Panc1 (cell line): Measurements from ENCODE around the gene ST3GAL6. TPM values are rescaled to one million over a fixed set of nuclear protein-coding genes. Genes with fewer than 3 reads are reported as not detected.
"Not testable (repeated sequence)": the region's sequence is repeated elsewhere in the genome, so short reads cannot be mapped to it uniquely, and the experiment has no call there.

Source experiments
- ATAC-seq: fragments of 200-7000 bp; cut with Tn5 transposase; 2 replicates; pipeline ENCODE4 v1.9.1; 2020; ENCODE audit warnings: mild to moderate bottlenecking, moderate library complexity
- BruUV-seq: library from RNA; stranded (reverse); fragments of 400-500 nt; replicated peaks from 2 replicates; lab custom pipeline; 2021; lab: Mats Ljungman, UMichigan
- CTCF ChIA-PET: fragments of 300-600 bp; sonication (Branson Sonifier 250); formaldehyde crosslinking; loops from one replicate; lab custom pipeline; 2022; ENCODE audit warnings: antibody characterized with exemption; lab: Charles Lee
- POLR2A ChIA-PET: fragments of 300-600 bp; sonication (Branson Sonifier 250); formaldehyde crosslinking; loops from one replicate; lab custom pipeline; 2022; ENCODE audit warnings: antibody characterized with exemption; lab: Charles Lee
- DNase-seq: peaks from one replicate; pipeline ENCODE4 v3.0.0-alpha.2; 2010; ENCODE audit warnings: low read depth, low spot score
- H3K27ac ChIP-seq: 2 replicates; pipeline ENCODE4 v1.5.1; 2011; ENCODE audit warnings: mild to moderate bottlenecking, low read length, inconsistent platforms
- H3K27me3 ChIP-seq: fragments of 200-500 bp; sonication (Bioruptor generic); 2 replicates; pipeline ENCODE4 v1.6.0; 2014; ENCODE audit warnings: low read length, inconsistent platforms; ENCODE audit not compliant: control insufficient read depth, insufficient read depth
- H3K36me3 ChIP-seq: fragments of 200-500 bp; sonication (Bioruptor generic); 2 replicates; pipeline ENCODE4 v1.5.1; 2014; ENCODE audit warnings: inconsistent platforms, mild to moderate bottlenecking, low read length, moderate library complexity; ENCODE audit not compliant: control insufficient read depth, insufficient read depth
- H3K4me1 ChIP-seq: 2 replicates; pipeline ENCODE4 v1.5.1; 2011; ENCODE audit warnings: inconsistent platforms, mild to moderate bottlenecking, low read length, moderate library complexity; ENCODE audit not compliant: control insufficient read depth, insufficient read depth
- H3K4me3 ChIP-seq, 2 experiments: 2 replicates each; pipeline ENCODE4 v1.5.1; 2011 to 2012; ENCODE audit warnings: low read depth in 2 of 2, low read length in 2 of 2, mild to moderate bottlenecking in 2 of 2, inconsistent platforms in 1 of 2, moderate library complexity in 1 of 2
- H3K9me3 ChIP-seq: fragments of 200-500 bp; sonication (Bioruptor generic); 2 replicates; pipeline ENCODE4 v1.5.1; 2014; ENCODE audit warnings: low read depth, mild to moderate bottlenecking, inconsistent platforms, low read length, moderate library complexity; ENCODE audit not compliant: control insufficient read depth, insufficient read depth
- CTCF ChIP-seq: fragments of 450-650 bp; IDR thresholded peaks from 2 replicates; pipeline ENCODE4 v1.5.1; 2017; ENCODE audit warnings: mild to moderate bottlenecking
- POLR2AphosphoS5 ChIP-seq: IDR thresholded peaks from 2 replicates; pipeline ENCODE4 v1.6.1; 2012; ENCODE audit warnings: mild to moderate bottlenecking, low read depth, low read length, moderate library complexity
- SIN3A ChIP-seq: IDR thresholded peaks from 2 replicates; pipeline ENCODE4 v1.6.1; 2012; ENCODE audit warnings: low read depth, mild to moderate bottlenecking, low read length, moderate library complexity, borderline replicate concordance; ENCODE audit not compliant: insufficient read depth
- TCF7L2 ChIP-seq: IDR thresholded peaks from 2 replicates; pipeline ENCODE4 v1.6.1; 2011; ENCODE audit warnings: mild to moderate bottlenecking, low read depth, low read length, inconsistent platforms
- in situ Hi-C: cut with HindIII; loops from 2 replicates; pipeline ENCODE4 v1.10.0; 2016; ENCODE audit warnings: low sequenced_read_pairs, low pct_unique_long_range_greater_than_20kb
- intact Hi-C: fragments of 100-400 bp; cut with micrococcal nuclease; formaldehyde crosslinking; loops from one replicate; pipeline ENCODE4 v1.10.0; 2022; ENCODE audit not compliant: unreplicated experiment
- total RNA-seq: library from RNA; stranded (reverse); gene quantifications from one replicate; pipeline ENCODE4 v1.2.1, GENCODE V29; 2021; ENCODE audit not compliant: unreplicated experiment
- TF ChIP-seq, protein P1 (sequence below), 2 experiments: IDR thresholded peaks; 2 replicates each; pipeline ENCODE4 v1.6.1; 2011 to 2012; ENCODE audit warnings: low read depth in 2 of 2, control low read depth in 1 of 2, low read length in 1 of 2, mild to moderate bottlenecking in 1 of 2, moderate library complexity in 1 of 2; ENCODE audit not compliant: insufficient read depth in 1 of 2

Gene ST3GAL6
- total RNA-seq, 1 experiment from 2014 or later: 0.15 TPM

- ChIA-PET CTCF (interaction anchor here (0.7 kb wide), 1 partner anchor 57 kb away, joined by 3 read pairs; no protein-coding TSS in a partner anchor), POLR2A (no interaction called here)
- Histone ChIP-seq H3K27ac (no peak overlapping the region), H3K9me3 (no peaks in the 10 kb centered on the region), H3K36me3 (no peaks in the 10 kb centered on the region), H3K4me1 (no peaks in the 10 kb centered on the region), H3K27me3 (no peaks in the 10 kb centered on the region), H3K4me3 (no peak overlapping the region)
- in situ Hi-C loops (no loop called here), intact Hi-C loops (no loop called here)
- no TSS peak for BruUV-seq
- TF ChIP-seq TCF7L2: peak; percentile 40; the same call in 1 of the 2 replicates
- no peak for TF ChIP-seq SIN3A
- ATAC-seq: no peak
- no peak for DNase-seq
These were observed 64.2 kb downstream of the ST3GAL6 start for GRCh38 chr3:98827221-98827920.

GRCh38 chr3:98829246-98829832, 66.2 kb downstream of the ST3GAL6 start:
- ChIA-PET POLR2A (no interaction called here), CTCF (no interaction called here)
- ATAC-seq (no peak), DNase-seq (no peak)
- Histone ChIP-seq H3K27ac (no peak overlapping the region), H3K9me3 (no peaks in the 10 kb centered on the region), H3K4me1 (no peaks in the 10 kb centered on the region), H3K27me3 (no peaks in the 10 kb centered on the region), H3K36me3 (no peaks in the 10 kb centered on the region), H3K4me3 (no peak overlapping the region)
- in situ Hi-C loops (no loop called here), intact Hi-C loops (no loop called here)
- no TSS peak for BruUV-seq
- TF ChIP-seq POLR2AphosphoS5 (no peak), CTCF (no peak), TCF7L2 (no peak), SIN3A (no peak)
- TF ChIP-seq, protein P1, sequence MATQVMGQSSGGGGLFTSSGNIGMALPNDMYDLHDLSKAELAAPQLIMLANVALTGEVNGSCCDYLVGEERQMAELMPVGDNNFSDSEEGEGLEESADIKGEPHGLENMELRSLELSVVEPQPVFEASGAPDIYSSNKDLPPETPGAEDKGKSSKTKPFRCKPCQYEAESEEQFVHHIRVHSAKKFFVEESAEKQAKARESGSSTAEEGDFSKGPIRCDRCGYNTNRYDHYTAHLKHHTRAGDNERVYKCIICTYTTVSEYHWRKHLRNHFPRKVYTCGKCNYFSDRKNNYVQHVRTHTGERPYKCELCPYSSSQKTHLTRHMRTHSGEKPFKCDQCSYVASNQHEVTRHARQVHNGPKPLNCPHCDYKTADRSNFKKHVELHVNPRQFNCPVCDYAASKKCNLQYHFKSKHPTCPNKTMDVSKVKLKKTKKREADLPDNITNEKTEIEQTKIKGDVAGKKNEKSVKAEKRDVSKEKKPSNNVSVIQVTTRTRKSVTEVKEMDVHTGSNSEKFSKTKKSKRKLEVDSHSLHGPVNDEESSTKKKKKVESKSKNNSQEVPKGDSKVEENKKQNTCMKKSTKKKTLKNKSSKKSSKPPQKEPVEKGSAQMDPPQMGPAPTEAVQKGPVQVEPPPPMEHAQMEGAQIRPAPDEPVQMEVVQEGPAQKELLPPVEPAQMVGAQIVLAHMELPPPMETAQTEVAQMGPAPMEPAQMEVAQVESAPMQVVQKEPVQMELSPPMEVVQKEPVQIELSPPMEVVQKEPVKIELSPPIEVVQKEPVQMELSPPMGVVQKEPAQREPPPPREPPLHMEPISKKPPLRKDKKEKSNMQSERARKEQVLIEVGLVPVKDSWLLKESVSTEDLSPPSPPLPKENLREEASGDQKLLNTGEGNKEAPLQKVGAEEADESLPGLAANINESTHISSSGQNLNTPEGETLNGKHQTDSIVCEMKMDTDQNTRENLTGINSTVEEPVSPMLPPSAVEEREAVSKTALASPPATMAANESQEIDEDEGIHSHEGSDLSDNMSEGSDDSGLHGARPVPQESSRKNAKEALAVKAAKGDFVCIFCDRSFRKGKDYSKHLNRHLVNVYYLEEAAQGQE (IDR thresholded peaks at IDR 0.05; ENCODE audit: insufficient read depth in 1 of 2, low read depth in 2 of 2, low read length in 1 of 2): no peak

DNA sequence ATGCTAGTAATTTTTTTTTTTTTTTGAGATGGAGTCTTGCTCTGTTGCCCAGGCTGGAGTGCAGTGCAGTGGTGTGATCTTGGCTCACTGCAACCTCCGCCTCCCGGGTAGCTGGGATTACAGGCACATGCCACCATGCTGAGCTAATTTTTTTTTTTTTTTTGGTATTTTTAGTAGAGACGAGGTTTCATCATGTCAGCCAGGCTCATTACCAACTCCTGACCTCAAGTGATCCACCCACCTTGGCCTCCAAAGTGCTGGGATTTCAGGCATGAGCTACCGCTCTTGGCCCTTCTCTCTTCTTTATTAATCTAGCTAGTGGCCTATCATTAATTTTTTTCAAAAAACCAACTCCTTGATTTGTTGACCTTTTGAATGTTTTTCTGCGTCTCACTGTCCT, 67.9 kb downstream of the ST3GAL6 start:
- not testable (repeated sequence) for ATAC-seq

More for the DNA sequence above, 67.9 kb downstream of the ST3GAL6 start:
- H3K4me3 ChIP-seq, DNase-seq, intact Hi-C loops, H3K4me1 ChIP-seq, H3K36me3 ChIP-seq, H3K27ac ChIP-seq, H3K27me3 ChIP-seq, BruUV-seq, in situ Hi-C loops, H3K9me3 ChIP-seq: not testable (repeated sequence)
- ChIA-PET POLR2A (interaction anchor here (0.6 kb wide), 3 partner anchors 19 to 268 kb away, joined by 3 read pairs; no protein-coding TSS in a partner anchor), CTCF (interaction anchor here (0.6 kb wide), 1 partner anchor 16 kb away, joined by 3 read pairs; no protein-coding TSS in a partner anchor)
